SKM-1 (cell line): Measurements from ENCODE around the gene PARP11.

Source experiments
- DNase-seq: peaks from one replicate; lab custom pipeline; 2025; ENCODE audit not compliant: unreplicated experiment; lab: John Stamatoyannopoulos, UW

The PARP11 gene

DNA sequence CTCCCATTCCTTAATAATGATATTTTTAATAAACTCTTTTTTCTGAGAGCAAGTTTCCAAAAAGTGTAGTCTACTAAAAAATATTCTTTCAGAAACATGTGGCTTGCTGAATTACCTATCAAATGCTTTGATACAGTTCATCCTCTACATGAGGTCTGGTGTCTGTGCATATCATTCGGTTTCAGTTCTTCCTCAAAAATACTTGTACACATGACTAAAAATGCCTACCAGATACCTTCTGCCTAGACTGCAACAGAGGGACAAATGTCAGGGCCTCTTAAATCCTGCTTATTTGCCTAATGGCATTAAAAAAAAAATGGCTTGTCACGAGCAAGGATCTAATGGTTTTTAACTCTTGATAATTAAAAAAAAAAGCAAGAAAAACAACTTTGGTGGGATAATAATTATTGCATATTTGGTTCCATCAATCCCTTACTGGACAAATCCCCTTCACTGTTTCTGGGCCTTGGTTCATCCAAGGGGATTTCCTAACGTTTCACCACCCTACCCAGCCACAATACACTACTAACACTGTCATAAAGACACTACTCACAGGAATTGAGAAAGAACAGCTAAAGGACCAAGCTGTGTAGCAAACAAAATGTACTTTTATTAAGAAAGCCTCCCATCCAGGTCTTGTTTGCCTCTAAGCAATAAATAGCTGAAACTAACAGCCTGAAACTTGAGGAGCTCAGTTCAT is 45.7 kb downstream of the PARP11 start:
- no peak for DNase-seq

DNA sequence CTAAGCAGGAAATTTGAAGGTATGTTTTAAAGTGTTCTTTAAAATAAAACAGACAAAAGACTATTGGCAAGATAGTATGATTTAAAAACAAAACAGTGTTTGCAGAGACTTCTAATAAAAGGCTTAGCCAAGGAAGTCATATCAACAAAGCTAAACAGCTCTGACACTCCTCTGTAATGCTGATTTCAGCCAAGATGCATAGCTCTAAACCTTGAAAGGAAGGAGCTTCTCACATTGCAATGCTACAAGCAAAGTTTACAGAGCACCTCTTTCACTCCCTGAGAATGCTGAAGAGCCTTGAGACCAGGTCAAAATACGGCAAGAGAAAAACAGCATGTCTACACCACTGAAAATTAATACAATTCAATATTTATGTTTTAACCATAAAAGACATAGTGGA is 51.8 kb downstream of the PARP11 start:
- DNase-seq: no peak

DNA sequence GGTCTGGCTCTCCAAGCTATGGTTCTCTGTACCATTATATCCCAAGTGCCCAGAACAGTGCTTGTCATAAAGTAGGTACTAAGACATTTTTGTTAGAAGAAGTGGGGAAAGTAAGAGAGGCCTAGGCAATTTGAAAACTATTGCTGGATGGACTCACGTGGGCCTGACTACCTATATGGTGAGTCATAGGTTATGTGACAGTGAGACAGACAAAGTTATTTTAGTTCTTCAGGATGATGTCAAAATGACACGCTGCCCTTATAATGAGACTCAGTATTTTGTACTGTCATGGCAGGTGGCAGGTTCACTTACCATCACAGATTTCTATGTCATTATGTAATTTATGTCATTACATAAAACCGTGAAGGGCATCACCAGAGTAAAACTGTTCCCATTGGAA is 53.1 kb downstream of the PARP11 start:
- DNase-seq: no peak

DNA sequence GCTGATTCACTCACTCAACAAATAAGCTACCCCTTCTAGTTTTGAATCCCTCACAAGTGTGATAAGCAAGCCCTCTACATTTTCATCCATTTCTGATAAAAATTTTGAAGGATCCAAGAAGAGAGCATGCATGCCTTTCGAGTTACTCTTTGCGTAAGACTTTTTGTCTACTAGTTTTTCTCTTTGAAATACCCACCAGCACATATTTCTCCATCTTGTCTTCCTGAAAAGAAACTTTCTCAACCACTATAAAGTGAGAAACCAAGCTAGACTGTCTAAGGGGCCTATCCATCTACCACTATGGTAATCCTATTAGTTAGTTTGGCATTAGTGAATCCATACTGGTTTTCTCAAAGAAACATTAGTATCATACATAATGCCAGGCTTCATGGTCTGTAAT is 56.9 kb downstream of the PARP11 start:
- DNase-seq: no peak

DNA sequence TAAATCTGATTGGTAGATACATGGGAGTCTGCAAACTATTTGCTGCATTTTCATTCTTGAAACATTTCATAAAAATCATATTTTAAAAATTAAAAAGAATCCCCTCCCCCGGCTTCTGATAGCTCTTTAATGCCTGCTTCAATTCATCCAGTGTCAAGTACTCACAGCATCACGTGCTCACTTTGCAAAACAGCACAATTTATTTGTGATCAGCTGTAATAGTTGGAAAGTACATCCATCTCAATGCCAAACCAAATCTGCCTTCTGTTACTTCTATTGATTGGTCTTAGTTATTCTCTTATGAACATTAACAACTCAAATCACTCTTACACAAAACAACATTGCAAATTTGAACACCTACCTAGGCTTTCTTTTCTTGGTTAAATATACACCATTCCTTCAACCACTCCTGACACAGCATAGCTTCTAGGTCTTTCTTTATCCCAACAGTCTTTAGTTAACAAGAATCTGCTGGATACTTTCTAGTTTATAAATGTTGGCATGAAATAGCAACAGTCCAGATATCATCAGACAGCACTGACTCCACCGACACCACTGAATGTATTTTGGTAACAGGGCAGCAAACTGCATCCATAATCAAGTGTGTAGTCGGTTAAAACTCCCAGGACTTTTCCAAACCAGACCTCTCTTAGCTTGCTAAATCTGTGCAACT is 58.0 kb downstream of the PARP11 start:
- DNase-seq: no peak

DNA sequence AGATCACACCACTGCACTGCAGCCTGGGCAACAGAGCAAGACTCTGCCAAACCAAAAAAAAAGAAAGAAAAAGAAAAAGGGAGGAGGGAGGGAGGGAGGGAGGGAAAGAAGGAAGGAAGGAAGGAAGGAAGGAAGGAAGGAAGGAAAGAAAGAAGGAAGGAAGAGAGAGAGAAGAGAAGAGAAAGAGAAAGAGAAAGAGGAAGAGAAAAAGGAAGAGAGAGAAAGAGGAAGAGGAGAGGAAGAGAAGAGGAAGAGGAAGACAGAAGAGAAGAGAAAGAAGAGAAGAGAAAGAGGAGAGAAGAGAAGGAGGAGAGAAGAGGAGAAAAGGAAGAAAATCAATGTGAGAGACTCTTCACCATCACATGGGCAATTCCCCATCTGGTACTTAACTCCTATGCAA is 62.7 kb downstream of the PARP11 start:
- DNase-seq: no peak

DNA sequence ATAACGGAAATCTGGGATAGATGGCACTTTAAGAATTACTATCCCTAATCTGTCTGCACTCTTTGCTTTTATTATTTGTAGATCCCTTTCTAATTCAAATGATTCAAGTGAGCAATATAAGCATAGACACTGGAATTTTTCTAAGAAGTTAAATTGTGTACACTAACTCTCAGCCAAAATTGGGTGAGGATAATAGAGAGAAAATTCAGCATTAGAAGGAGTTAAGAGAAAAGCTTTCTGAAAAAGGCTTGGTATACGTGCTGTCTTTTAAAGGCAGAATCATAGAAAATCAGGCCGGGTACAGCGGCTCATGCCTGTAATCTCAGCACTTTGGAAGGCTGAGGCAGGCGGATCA is 63.2 kb downstream of the PARP11 start:
- no peak for DNase-seq

DNA sequence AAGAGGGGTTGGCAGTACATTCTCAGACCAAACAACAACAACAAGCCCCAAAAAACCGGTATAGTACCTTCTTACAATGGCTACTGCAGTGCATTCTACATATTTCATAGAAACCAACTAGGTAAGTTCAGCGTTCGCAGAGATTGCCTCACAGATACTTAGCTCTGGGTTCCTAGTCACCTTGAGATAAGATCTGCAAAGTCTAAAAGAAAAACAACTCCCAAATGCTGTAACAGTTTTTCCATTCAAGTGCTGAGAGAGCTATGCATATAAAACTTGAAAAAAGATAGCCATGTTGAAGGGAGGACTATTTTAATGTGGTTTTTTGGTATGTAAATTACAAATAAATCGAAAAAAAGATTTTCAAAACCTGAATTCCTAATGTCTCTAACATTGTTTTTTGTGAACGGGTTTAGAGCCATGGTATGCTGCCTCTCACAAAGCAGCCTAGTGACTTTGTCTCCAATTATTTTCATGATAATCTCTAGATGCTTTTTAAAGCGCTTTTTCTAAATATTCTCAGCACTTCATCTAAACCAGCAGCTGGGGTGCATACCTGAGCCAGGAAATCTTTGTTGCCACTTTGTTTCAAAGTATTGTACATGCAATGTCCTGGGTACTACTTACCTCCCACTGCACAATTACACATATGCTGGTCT is 63.7 kb downstream of the PARP11 start:
- no peak for DNase-seq

DNA sequence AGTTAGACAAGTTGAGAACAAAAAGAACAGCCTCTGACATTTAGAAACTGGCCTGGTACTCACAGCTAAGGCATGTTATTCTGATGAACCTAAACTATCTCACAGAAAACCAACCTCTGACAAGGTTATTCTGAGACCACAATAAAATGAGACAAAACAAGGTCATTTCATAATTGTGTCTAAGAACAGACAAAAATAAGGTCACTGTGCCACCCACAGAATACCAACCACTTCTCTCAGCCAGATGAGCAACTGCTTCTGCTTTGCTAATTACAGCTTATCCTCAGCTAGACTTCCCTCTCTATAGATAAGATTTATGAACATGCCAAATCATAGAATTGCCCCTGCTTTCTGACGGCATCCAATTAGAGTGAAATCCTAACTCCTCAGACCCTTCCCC is 68.1 kb downstream of the PARP11 start:
- DNase-seq: no peak

DNA sequence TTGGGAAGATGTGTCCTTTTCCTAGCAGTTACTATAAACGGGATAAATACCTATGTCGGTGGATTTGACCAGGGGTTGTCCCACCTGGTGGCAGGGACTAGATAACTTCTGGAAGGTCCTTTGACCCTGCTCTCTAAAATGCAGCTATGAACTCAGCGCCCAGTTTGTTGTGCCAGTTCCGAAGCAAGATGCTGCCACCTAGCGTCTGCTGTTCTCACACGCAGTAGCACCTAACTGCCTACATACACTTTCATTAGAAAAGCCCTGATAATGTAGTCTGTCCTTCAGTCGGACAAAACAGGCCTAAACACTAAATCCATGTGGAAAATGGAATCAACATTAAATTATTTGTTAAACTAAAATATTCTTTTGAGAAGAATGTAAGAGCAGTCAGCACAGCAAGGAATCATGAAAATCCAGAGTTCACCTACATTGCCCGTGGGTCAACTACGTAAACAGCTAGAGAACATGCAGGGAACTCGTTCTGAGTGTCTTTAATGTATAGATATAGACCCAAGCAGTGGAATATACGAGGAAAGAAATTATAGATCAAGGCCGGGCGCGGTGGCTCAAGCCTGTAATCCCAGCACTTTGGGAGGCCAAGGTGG is 69.2 kb downstream of the PARP11 start:
- DNase-seq: no peak

DNA sequence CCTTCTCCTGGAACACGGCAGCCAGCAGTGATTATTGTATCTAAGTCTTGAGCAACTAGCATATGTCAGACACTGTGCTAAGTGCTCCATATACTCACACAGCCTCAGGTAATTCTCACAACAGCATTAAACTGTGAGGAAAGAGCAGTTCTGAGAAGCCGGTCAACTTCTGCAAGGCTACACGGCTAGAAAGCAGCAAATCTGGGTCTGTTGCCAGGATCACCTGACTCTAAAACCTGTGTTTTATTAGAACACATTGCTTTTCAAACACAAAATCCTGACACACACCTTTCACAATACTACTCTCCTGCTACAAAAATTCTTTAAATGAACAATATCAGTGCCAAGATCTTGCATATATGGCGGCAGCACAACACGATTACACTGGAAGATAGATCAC is 70.5 kb downstream of the PARP11 start:
- no peak for DNase-seq

DNA sequence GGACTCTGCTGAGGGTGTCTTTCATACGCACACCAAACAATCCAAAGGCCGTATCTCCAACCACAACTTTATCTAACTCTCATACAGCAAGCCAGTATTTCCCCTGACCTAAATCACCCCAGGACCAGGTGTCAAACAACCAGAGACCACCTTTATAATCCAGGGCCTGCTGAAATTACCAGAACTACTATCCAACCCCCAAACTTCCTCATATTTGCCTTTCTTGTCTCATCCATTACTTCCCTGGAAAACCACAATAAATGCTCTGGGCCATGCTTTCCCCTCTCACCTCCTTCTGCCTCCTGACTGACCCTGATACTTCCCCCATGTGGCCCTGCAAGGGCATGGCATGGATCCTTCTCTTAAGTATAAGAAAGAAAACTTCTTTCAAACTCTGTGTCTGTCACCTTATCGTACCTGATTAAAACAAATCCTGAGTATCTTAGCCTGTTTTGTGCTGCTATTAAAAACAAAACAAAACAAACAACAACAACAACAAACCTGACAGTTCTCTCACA is 75.6 kb downstream of the PARP11 start:
- DNase-seq: no peak

DNA sequence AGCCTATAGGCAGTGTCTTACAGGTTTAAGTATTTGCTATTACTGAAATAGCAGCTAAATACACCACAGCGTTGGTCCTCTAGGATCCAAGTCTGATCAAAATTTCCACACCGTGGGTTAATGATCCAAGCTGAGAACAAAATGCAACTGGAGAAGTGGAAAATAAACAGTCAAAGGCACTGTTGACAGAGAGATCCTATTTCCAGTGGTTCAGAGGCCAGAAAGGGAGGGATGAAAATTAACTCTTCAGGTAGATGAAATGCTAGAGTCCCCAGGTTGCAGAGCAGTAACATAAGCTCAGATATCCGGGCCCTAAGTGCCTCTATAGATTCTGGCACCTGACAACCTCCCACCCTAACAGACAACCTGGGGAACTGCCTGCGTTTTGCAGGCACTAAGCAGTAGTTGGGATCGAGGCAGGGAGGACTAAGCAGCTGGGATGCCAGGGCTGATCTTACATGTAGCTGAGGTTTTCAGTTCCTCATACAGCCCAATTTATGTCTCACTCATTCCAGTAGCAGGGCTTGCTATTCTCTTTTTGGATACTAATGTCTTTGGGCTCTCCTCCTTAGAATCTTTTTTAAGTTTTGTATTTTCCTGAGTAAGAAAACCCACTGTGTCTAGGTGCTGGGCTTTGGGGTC is 77.6 kb downstream of the PARP11 start:
- DNase-seq: no peak

DNA sequence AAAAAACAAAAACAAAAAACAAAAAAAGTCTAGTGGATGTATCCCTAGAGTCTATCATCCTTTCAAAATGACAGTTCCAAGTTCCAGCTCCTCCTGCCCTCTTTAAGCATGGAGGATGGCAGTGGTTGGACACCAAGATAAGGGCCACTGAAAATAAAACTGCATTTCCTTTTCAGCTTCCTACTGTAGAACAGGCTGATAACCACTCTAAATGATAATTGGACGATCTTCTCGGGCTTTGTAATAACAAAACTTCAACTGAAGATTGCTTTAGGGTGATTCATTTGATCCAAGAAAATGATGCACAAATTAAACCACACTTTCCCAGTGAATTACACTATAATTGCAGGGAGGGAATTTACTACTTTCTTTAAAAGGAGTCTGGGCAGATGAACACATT is 78.1 kb downstream of the PARP11 start:
- no peak for DNase-seq

DNA sequence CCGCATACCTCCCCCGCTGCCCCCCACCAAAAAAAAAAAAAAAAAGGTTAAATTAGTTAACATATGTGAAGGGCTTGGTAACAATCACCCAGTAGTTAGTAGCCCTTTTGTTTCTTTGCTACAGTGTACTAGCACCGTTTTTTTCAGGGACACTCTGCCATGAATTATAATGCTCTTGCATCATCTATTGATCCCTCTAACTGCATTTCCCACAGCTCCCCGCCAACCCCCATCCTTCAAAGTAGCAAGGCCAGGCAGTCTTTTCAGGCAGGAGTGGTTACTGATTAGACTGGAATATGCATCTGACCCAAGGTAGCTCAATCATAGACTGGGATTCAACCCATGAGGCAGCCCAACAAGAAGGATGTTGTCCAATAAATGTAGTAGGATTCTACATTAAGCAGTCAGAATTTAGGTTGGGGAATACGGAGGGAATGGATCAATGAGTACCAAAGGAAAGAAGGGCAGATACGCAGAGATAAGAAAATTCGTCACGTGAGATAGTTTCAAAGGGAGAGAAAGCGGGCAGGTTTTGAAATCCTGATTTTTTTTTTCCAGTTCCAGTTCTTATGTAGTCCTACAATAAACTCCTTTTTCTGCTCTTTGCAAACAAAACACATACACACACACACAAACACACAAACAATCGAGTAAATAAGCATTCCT is 80.4 kb downstream of the PARP11 start:
- DNase-seq: no peak

DNA sequence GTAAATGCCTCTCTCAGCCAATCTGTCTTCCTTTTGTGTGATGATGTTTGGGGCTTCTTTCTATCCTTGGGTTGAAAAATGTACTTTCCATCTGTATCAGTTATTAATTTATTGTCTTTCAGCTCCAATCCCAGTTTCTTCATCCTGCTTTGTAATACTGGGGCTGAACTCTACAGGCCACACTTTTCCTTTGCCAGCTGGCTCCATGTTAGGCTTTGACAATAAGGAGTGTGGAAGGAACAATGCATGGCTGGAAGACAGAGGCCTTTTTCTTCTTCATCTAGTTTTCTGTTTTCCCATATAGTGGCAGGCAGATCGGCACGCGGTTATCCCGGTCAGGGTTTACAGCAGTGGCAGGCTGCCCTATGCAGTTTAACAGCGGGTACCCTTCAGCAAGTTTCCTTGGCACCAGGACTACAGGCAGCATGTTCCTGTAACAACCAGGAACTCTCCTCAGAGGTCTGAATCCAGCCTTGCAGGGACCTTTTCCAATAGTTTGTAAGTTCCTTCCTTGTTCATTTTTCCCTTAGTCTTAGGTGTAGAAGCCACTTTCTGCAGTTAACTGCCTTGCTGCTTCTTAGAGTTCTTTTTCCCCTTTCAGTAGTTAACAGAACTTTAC is 81.8 kb downstream of the PARP11 start:
- no peak for DNase-seq

DNA sequence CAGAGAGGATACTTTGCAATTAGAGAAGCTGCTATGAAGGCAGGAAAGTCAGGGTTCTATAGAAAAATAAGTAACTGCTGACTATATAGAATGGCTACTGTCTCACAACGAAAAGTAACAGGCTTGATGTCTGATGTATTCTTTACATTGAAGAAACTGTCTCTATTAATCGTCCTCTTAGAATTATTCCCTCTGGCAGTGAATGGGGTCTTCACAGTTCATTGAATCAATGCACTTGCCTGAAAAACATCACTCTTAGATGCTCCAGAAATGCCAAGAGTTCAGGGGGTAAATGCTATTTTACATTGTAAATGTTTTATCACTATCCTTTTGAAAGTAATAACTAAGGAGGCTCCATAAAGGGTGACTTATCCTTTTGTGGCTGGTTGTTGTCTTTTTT is 82.6 kb downstream of the PARP11 start:
- DNase-seq: no peak

DNA sequence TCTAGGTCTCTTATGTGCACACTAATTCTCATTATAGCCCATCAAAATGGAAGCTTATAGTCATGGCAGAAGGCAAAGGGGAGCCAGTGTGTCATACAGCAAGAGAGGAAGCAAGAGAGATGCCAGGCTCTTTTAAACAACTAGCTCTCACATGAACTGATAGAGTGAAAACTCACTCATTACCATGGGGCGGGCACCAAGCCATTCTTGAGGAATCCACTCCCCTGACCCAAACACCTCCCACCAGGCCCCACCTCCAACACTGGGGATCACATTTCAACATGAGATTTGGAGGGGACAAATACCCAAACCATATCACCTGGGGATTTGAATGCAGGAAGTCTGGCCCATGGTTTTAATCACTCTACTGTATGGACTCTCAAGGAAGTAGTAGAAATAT is 83.4 kb downstream of the PARP11 start:
- no peak for DNase-seq

DNA sequence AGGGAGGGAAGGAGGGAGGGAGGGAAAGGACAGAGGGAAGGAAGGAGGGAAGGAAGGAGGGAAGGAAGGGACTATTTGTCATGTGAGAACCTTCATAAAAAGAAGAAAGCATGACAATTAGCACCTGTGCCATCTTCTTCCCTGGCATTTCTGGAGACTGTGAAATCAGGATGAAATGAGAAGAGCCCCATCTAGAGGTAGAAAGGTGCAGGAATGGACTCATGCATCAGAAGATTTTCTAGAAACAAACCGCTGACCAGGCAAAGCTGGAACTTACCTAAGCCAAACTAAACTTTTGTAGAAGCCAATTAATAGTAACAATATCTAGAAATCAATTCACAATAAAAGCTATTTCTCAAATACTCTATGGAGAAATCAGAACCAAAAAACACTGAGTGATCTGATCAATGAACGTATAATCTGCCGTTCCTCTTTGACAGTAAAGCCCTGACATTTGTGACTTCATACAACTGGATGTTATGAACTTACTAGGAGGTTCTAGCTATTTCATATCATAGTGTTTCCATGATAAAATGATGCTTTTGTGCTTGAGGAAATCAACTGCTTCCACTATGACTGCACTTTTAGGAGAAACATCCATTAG is 95.9 kb downstream of the PARP11 start:
- DNase-seq: no peak

DNA sequence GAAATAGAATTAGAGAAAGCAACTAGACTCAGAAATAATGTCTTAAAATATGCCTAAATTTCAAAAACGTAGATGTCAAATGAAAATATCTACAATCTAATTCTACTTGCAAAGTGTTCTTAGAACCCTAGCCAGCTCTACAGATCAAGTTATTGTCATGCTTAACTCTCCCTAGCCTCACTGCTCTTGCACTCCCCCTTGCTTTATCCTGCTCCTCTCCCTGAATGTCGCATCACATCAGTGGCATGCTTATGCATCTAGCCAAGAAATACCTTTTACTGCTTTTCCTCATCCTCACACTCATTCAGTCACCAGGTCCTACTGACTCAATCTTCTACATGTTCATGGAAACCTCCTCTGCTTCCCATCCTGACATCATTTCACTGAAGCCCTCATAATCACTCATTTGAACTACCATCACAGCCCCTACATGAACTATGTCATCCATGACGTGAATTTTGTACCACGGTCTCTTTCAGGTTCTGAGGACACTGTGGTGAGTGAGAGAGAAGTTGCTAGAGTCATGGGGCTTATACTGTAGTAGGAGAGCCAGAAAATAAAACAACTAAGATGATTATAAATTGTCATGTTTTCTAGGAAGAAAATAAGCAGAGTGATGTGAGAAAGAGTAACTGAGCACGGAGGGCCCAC is 97.7 kb downstream of the PARP11 start:
- DNase-seq: no peak
